Measurements from ENCODE around the gene SLC16A3.

SLC16A3 gene

DNA sequence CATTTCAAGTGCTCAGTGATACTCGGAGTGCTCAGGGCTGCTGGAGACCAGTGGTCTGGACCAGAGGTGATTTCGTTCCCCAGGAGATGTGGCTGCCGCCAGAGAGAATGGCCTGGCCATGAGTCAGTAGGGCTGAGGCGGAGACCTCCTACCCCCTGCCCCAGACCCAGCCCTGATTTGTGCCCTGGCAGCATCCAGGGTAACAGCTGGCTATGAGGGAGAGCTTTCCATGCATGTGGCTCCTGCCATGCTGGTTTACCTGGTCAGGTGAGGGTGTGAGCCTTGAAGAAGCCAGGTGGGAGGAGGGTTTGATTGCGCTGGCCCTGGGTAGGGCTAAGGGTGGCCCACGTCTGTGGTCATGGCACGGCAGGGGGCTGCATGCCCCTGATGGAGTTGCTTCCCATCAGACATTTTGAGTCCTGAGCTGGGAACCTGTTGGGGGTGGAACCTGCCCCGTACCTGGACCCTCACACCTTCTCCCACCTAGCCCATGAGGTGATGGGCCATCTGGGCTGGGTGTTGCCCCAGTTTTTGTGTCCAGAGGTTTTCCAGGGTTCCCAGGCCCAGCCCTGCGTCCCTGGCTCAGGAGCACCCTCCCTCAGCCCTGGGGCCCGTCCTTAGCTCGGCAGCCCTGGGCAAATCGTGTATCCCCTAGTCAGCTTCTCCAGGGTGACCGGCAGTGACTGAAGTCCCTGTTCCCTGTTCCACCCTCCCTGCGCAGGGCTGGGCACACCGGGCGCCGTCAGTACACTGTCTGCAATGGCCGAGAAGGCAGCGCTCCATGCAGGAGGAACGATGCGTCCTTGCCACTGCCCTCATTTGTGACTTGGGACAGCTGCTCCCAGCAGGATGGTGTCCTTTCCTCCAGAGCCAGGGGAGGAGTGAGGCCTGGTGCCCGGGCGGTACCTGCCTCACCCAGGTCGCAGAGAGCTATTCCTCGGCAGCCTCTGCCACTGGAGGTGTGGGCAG lies 53.7 kb downstream of the SLC16A3 start:
- DNase-seq (ENCODE audit: low spot score) (peak; percentile 76), FAIRE-seq (no peak)

DNA sequence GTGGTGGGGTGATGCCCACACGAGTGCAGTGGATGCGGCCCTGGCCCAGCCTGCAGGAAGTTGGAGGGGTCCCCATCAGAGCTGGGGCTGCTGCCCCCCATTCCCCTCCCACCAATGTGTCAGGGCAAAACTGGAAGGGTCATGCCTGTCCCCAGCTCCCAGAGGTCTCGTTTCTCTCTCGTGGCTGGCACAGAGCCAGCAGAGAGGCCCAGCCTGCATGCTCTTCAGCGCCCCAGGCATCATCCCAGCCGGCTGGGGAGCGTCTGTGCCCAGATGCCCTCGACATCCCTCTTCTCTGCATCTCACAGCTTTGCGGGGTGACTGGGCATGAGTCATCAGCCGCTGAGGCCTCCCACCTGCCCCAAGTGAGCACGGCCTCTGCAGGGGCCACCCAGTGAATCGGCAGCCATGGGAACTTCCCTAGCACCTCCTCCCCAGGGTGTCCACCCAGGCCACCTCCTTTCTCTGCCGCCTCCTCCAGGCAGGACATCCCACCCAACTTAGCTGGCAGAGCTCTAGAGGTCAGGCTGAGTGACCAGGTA lies 54.4 kb downstream of the SLC16A3 start:
- DNase-seq (ENCODE audit: low spot score) (peak; percentile 93), FAIRE-seq (peak; percentile 81)

DNA sequence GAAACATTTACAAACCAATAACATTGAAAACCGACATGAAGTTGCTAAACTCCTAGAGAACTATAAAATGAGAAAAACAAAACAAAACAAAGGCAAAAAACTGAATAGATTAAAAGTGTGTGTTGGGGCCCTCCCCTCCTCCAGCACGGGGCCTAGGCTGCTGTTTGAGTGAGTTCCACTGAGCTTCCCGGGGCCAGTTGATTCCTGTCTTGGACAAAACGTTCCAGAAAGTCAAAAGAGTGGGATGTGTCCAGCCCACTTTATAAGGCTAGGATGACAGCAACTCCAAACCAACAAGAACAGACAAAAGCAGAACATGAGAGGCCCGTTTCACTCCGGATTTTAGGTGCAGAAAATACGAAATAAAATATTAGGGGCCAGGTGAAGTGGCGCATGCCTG lies 56.3 kb downstream of the SLC16A3 start:
- DNase-seq (ENCODE audit: low spot score): no peak
- no peak for FAIRE-seq

DNA sequence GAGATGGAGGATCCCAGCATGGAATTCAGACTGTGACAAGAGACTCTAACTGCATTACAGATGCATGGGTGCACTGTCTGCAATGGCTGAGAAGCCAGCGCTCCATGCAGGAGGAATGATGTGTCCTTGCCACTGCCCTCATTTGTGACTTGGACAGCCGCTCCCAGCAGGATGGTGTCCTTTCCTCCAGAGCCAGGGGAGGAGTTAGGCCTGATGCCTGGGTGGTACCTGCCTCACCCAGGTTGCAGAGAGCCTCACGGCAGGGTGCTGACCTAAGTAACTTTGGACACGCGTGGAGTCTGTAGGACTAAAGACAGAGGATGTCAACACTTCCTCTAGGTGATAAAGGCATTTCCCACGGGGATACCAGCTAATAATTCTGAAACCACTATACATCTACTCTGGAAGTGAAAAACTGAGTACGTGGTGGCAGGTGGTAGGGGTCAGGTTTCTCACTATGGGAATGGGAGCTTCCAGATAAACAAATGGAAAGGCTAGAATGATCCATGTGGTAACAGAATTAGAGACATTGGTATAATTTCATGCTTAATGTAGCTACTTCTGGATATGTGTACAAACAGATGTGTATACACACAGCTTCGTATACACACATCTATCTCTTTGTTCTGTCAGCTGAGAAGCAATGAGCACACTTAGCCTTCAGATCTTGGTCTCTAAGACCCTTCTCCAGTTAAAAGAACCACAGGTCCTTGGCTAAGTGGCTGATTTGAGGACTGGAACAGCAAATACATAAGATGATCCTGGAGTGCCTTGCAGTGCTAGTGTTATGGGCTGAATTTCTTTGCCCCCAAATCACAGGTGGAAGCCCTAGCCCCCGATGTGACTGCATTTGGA lies 58.4 kb downstream of the SLC16A3 start:
- no peak for FAIRE-seq
- no peak for DNase-seq (ENCODE audit: low spot score)

DNA sequence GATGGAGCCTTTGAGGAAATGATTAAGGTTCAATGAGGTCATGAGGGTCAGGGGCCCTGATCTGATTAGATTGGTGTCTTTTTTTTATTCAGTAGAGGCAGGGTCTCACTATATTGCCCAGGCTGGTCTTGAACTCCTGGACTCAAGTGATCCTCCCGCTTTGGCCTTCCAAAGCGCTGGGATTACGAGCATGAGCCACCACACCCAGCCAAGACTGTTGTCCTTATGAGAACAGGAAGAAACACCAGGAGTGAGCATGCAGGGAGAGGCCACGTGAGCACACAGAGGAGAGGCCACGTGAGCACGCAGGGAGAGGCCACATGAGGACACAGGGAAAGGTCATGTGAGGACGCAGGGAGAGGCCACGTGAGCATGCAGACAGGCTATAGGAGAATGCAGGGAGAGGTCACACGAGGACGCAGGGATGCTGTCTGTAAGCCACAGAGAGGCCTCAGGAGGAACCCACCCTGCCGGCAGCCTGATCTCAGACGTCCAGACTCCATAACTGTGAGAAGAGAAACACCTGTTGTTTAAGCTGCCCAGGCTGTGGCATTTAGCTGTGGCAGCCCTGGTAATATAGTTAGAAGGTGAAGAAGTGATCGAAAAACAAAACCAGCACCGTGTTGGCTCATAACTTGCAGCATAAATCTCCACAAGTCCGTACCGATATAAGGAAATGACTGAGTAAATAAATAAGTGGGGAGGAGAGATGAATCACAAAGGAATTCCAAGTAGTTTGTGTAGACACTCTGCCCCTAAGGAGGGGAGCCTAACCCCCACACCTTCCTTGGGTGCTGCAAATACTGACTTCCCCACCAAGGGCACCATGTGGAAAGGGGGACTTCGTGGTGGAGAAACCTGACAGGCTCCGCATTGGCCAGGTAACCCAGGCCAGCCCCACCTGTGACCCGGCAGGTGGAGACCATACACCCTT lies 59.3 kb downstream of the SLC16A3 start:
- FAIRE-seq (peak; percentile 22), DNase-seq (ENCODE audit: low spot score) (peak; percentile 93)

Measured in RCC 7860 (cell line).